GM21367 (cell line): Measurements from ENCODE around the gene ALDH1A3.

Experiments
- ATAC-seq: cut with Tn5 transposase; IDR thresholded peaks from one replicate; pipeline ENCODE4 v1.9.1; 2021; ENCODE audit not compliant: unreplicated experiment

ALDH1A3 gene

GRCh38 chr15:100858294-100858693, 21.3 kb upstream of the ALDH1A3 start:
- ATAC-seq: no peak

DNA sequence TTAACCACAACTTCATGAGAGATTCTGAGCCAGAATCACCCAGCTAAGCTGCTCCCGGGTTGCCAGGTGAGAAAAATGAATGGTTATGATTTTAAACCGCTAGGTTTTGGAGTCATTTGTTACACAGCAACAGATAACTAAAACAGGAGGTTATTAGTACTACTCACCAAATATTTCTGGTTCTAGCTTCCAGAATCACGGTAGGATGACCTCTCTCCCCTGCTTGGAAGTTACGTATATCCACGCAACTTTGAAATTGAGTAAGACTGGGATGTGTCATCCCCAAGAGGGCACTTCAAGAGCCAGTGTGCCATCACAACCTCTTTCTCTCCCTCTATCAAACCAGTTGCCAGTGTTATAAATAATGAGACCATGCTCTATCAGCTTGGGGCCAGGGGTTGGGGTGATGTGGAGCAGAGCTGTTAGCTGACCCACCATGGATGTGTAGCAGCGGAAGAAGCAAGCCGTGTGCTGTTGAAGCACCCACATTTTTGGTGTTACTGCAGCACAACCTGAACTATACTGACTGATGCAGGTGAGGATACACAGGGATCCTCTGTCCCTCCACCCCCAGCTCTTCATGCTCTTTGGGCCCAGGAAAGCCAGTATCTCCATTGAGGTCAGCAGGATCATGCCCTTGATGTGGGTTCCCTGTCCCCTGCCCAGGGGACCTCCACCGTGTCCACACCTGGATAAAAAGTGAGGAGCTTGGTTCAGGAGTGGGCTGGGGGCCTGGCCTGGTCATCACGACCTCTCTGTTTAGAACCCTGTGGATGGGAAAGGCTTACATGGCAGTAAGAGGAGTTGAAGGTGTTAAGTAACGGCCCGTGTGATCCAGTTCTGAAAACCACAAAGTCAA, 19.4 kb upstream of the ALDH1A3 start:
- ATAC-seq: no peak

GRCh38 chr15:100860829-100861510, 18.7 kb upstream of the ALDH1A3 start:
- no peak for ATAC-seq

DNA sequence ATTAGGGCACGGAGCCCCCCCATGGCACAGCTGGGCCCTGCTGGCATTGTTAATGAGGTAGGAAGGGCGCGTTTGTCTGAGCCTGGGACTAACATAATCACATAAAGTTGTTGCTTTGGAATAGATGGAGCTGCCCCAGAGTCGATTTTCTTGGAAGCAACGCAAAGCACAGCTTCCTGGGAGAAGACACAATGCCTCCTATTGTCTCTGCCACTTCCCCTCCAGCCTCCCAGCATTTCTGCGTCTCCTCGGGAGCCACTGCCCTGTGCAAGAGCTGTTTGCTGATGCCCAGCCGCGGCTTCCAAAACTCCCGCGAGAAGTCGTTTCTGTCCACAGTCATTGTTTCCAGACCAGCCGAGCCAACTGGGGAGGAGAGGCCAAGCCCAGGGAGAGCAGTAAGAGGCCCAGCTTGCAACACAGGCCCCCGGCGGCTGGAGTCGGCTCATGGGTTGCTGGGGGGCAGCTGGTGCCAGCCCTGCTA, 18.1 kb upstream of the ALDH1A3 start:
- no peak for ATAC-seq

DNA sequence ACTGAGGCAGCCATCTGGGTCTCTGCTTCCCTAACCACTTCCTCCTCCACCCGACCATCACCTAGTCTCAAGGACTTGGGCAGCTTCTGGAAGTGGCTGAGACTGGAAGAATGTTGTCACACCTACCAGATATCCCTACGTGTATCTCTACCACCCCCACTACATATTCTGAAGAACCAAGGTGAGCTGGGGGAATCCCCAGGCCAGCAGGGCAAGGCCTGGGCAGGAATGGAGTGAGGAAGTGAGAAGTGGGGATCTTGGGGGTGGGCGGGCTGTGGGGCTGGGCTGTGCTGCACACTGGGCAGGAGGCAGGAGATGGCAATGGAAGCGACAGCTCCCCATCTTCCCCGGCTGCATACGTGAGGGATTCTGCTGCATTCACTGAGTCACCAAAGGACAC, 17.5 kb upstream of the ALDH1A3 start:
- ATAC-seq: no peak

DNA sequence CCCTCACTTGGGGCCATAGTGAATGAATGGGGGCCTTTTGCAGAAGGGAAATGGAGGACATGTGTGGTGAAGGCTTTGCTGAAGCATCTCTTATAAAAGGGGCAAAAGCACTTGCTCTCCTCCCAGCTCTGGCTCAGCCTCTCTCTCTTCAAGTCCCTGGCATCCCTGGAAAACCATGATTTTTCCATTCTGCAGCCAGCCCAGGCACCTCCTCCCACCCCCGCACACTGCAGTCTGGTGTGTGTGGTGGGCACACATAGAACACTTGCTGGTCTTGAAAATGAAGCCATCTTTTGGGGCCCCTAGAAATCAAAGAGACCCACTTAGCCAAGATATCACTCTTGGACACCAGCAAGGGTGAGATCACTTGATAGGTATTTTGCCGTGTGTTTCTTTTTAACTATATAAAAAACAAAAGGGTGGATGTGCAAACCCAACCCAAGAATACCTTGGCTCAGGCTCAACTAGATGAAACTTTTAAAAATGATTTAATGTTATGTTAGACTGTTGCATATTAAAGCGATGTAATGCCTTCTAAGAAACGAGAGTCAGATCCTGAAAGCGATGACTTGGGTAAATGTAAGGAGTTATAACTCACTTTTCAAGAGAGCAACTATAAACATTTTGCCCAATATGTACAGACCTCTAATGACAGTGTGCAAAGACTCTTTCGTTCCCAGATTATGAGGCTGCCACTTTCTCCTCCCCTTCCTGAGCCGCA, 16.4 kb upstream of the ALDH1A3 start:
- ATAC-seq: no peak

- ATAC-seq: no peak
These were observed 15.8 kb upstream of the ALDH1A3 start for GRCh38 chr15:100863796-100864267.

DNA sequence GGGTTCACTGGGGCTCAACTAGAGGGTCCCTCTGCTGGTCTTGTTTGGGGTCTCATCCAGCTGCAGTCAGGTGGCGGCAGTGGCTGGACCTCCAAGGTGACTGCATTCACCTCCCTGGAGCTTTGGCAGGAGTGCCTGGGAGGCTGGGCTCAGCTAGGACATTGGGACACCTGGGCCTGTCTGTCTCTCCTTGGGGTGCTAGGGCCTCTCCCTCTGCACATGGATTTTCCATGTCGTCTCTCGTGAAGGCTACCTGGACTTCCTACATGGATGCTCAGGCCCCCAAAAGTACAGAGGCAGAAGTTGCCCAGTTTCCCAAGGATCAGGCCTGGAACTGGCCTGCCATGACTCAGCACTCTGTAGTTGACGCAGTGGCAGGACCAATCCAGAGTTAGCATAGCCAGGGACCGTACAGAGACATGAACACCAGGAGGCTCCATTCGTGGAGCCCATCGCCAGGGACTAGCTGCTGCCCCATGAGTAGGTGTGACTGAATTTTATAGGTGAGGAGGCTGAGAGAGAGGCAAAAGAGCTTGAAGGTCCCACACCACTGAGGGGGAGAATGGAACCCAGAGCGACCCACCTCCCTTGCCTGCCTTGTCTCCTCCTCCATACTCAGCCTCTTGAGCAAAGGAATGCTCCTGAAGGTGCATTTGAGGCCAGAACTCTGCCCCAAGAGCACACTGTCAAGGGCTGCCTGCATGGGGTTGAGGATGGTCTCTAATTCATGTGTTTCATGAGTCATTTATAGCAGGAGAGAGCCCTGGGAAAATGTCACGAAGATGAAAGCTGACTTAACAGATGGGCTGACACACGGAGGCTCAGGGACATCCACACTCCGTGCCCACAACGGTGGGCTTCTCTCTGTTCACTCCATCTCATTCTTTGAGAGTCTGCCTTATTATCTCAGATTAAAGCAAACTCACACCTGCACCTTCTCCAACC, 13.0 kb upstream of the ALDH1A3 start:
- ATAC-seq: no peak

- no peak for ATAC-seq
These were observed 12.2 kb upstream of the ALDH1A3 start for GRCh38 chr15:100867433-100867832.

DNA sequence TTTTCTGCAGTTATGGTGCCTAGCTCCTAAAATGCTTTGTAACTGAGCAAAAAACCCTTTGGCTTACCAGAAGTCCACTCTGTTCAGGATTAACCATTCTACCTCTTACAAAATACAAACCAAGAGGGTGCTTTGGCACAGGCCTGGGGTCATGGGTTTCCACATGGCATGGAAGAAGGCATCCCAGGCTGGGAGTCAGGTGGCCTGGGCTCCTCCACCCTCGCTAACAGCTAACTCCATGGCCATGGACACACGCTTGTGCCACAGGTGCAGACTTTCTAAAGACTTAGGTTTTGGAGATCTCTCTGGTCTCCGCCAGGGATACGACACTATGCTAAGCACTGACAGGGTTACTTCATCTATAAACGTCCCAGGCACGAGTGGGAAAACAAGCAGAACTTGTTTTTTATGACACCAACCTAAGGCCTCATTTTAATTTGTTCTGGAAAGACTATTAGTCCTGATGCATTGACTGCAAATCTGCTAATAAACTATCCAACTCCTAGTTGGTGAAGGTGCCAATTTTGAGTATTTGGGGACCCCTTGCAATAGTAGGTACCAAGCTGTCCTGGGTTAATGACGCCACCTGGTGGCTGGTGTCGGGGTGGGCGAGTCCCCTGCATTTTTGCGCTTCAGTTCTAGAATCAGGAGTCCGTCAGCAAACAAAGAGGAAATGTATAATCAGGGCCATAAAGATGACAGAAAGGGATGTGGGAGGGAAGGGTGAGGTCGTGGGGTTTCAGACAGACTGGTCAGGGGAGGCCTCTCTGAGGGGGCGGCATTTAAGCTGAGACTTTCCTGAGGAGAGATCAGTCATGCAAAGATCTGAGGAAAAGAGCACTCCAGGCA, 10.3 kb upstream of the ALDH1A3 start:
- ATAC-seq: no peak

GRCh38 chr15:100873029-100873677, 6.5 kb upstream of the ALDH1A3 start:
- ATAC-seq: peak; percentile 78

GRCh38 chr15:100875495-100875894, 4.1 kb upstream of the ALDH1A3 start:
- ATAC-seq: no peak

DNA sequence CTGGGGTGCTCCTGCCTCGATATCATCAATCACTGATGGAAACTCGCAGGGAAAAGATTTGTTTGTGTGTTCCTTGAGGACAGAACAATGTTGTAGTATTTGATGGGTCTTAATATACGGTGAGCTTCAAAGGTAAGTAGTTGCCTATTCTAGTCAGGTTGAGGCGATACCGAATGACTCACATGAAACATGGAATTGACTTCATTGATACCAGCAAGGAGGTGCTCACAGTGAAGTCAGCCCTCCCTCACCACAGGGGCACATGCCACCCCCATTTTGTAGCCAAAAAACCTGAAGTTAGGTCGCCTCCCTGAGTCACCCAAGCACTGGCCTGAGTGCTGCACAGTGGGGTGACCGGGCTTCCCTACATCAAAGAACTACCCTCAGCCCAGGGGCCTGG, 3.7 kb upstream of the ALDH1A3 start:
- no peak for ATAC-seq

DNA sequence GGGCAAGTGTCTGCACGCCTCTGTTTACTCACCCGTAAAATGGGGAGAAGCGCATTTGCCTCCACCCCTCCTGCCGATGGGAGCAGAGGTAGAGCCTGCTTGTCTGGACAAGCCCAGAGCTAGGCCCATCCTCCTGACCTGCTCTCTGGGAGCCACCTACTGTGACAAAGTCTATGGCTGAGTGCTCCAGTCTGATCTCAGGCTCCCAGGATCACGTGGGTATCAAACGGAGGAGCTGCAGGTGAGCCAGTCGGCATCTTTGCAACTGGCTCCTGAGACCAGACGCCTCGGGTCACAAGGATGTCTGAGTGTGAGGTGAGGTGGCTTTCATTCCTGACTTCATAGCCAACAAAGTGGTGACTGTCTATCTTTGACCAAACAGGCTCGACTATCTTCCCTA, 2.1 kb upstream of the ALDH1A3 start:
- no peak for ATAC-seq

DNA sequence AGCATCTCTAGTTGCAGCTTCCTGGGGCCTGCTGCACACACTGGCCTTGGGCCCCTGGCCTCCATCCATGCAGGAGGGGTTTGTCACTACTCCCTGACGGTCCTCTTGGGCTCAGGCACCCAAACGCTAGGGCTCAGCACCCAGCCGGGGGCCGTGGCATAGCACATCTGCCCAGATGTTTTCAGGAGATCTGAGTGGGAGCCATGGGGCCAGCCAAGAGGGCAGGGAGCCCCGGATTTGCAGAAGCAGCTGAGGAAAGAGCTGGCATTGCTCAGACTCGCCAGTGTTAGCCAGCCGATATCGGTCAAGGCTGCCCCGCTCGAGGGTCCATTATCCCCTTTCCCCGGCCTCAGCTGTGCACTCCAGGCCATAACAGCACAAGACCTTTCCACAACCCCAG, 1.5 kb upstream of the ALDH1A3 start:
- ATAC-seq: no peak

GRCh38 chr15:100878648-100879047, 983 bp upstream of the ALDH1A3 start:
- no peak for ATAC-seq

DNA sequence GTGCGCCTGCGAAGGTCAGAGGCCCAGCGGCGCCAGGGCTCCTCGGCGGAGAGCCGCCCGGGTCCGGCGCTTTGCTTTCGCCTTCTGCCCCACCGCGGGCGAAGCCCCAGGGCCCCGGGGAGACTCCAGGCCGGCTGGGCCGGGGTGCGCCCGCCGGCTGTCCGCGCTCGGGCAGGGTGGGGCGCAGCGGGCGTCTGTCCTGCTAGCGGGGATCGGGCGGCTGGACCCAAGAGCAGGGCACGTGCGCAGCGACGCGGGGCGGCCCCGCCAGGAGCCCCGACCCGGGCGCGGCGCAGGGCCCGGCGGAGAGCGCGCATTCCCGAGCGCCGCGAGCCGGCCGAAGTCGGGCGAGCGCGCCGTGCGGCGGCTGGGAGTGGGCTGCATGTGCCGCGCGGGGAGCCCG, 569 bp upstream of the ALDH1A3 start:
- ATAC-seq: no peak

- ATAC-seq: no peak
These were observed 687 bp downstream of the ALDH1A3 start for GRCh38 chr15:100880139-100880896.
